GM12874 (cell line): ENCODE results near the gene KIAA1586.
"Not testable (repeated sequence)": the region's sequence is repeated elsewhere in the genome, so short reads cannot be mapped to it uniquely, and the experiment has no call there.

Experiments used
- CTCF ChIP-seq: IDR thresholded peaks from 2 replicates; pipeline ENCODE4 v1.5.1; 2011; ENCODE audit warnings: low read depth, mild to moderate bottlenecking, control low read depth, low read length, moderate library complexity; ENCODE audit not compliant: insufficient read depth

Gene KIAA1586, protein sequence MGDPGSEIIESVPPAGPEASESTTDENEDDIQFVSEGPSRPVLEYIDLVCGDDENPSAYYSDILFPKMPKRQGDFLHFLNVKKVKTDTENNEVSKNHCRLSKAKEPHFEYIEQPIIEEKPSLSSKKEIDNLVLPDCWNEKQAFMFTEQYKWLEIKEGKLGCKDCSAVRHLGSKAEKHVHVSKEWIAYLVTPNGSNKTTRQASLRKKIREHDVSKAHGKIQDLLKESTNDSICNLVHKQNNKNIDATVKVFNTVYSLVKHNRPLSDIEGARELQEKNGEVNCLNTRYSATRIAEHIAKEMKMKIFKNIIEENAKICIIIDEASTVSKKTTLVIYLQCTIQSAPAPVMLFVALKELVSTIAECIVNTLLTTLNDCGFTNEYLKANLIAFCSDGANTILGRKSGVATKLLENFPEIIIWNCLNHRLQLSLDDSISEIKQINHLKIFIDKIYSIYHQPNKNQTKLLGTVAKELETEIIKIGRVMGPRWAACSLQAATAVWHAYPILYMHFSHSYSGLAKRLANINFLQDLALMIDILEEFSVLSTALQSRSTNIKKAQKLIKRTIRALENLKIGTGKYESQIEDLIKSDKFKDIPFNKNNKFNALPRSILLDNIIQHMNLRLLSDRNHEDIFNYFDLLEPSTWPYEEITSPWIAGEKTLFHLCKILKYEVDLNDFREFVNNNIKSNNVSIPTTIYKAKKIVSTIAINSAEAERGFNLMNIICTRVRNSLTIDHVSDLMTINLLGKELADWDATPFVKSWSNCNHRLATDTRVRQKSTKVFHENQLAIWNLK

DNA sequence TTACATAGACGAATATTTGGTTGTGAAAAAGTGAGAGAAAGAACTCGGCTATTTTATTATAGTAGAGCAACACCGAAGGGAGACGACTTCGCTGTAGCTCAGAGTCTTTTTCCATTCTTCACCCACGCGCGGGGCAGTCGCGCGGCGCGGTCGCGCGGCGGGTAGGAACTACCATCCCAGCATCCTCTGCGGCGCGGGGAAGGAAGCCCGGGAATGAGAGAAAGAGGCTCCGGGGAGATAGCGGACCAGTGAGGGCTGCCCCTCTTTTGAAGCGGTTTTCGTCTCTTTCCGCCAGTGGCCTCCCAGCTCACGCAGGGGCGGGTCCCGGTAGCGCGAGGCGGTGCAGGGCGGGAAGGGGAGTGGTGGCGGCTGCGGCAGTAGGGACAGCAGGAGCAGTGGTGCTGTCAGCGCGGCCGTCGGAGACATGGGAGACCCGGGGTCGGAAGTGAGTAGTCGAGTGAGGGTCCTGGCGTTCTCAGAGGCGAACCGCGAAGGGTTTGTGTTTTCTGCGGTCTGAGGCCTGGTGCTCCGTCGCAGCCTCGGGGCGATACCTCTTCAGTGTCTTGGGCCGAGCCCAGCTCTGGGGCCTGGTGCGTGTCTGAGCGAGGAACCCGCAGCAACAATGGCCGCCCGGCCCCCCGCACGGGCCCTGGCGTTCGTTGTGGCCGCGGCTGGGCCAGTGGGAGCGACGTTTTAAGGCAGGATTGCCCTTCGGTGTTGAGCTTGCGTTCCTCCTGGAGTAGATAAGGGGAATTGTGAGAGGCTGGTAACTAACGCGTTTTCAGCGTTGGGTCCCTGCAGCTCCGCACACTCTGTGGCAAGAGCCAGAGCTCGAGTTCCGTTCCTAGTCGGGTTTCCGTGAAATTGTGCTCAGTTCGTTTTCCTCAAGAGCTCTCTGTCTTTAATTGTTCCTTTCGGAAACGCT is at the start of gene KIAA1586:
TSS of gene KIAA1586 (plus strand) at position 362 of the 925 bp plus-strand sequence. CDS start at position 425, 63 bp downstream.
- not testable (repeated sequence) for TF ChIP-seq CTCF

DNA sequence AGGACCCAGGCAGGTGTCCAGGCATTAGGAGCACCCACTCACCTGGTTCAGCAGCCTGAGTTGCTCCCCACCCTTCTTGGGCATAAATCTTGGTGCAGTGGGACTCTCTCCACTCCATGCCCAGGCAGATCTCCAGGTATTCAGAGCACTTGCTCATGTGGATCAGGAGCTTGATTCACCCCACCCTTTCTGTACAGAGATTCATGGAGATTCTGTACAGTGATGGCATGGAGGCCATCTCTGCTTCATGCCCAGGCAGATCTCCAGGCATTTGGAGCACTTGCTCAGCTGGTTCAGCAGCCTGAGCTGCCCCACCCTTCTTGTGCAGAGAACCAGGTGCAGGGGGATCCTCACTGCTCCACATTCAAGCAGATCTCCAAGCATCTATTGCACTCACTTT is 47.4 kb upstream of the KIAA1586 start:
- no peak for TF ChIP-seq CTCF

DNA sequence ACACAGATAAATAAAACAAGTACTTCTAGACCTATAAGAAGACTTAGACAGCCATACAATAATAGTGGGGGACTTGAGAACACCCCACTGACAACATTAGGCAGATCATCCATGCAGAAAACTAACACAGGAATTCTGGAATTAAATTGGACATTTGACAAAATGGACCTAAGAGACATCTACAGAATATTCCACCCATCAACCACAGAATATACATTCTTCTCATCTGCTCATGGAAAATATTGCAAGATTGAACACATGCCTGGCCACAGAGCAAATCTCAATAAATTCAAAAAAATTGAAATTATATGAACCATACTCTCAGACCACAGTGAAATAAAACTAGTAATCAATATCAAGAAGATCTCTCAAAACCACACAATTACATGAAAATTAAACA is 44.3 kb upstream of the KIAA1586 start:
- no peak for TF ChIP-seq CTCF

- no peak for TF ChIP-seq CTCF
Observed at GRCh38 chr6:57004292-57004691, 42.2 kb upstream of the KIAA1586 start.

DNA sequence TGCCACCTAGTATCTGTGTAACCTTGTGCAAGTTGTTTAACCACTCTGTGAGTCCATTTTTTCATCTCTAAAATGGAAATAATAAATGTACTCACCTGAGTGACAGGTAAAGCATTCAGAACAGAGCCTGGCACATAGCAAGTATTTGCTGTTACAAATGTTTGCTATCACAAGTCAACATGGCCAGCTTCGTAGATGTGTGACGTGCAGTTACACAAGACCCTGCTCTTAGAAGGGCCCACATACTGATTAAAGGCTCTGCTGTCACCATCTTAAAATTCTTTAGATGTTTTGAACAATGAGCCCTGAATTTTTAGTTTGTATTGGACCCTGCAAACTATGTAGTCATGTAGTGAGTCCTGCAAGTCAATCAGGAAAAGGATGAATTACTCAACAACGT is 40.4 kb upstream of the KIAA1586 start:
- TF ChIP-seq CTCF, result no peak

GRCh38 chr6:57013521-57013926 is 33.0 kb upstream of the KIAA1586 start:
- TF ChIP-seq CTCF, result no peak

GRCh38 chr6:57017069-57017468 is 29.4 kb upstream of the KIAA1586 start:
- no peak for TF ChIP-seq CTCF
